Thyroid gland (tissue), 4 donors: ENCODE data around the gene HLCS.

Experiments
- POLR2A ChIP-seq, 2 donors: fragments of 450-650 bp; IDR thresholded peaks; one replicate each; pipeline ENCODE4 v1.6.1; 2017; ENCODE audit warnings: antibody characterized with exemption in 2 of 2, mild to moderate bottlenecking in 2 of 2, moderate library complexity in 1 of 2
- TF ChIP-seq, protein P1 (sequence below), 6 experiments: fragments of 200-600 bp in 3 of 6; fragments of 450-650 bp in 3 of 6; sonication (generic) in 3 of 6; IDR thresholded peaks; one replicate each; pipeline ENCODE4 v1.5.1; 2016 to 2019; ENCODE audit warnings: antibody characterized with exemption in 6 of 6, mild to moderate bottlenecking in 2 of 6, inconsistent platforms in 1 of 6, moderate library complexity in 1 of 6

DNA sequence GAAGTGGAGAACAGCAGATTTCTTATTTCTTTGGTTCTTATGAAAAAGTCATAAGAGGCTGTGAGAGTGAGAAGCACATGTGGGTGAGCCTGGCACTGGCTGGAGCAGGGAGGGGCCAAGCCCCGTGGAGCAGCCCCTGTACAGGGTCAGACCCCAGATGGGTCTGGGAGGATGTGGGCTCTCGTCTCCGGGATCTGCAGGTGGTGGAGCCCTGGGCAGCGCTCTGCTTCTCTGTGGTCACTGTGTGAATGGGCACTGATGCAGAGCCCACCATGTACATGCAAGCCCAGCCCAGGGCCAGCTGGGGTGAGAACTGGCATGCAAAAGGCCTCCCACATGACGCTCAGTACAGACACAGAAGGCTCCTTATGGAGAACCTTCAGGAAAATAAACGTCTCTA is 200.0 kb downstream of the HLCS start:
- no peak for TF ChIP-seq POLR2A (IDR thresholded peaks at IDR 0.05)
- TF ChIP-seq, protein P1, sequence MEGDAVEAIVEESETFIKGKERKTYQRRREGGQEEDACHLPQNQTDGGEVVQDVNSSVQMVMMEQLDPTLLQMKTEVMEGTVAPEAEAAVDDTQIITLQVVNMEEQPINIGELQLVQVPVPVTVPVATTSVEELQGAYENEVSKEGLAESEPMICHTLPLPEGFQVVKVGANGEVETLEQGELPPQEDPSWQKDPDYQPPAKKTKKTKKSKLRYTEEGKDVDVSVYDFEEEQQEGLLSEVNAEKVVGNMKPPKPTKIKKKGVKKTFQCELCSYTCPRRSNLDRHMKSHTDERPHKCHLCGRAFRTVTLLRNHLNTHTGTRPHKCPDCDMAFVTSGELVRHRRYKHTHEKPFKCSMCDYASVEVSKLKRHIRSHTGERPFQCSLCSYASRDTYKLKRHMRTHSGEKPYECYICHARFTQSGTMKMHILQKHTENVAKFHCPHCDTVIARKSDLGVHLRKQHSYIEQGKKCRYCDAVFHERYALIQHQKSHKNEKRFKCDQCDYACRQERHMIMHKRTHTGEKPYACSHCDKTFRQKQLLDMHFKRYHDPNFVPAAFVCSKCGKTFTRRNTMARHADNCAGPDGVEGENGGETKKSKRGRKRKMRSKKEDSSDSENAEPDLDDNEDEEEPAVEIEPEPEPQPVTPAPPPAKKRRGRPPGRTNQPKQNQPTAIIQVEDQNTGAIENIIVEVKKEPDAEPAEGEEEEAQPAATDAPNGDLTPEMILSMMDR (IDR thresholded peaks at IDR 0.05) = no peak
